HFFc6 (cell line): ENCODE measurements around the gene MYCT1. TPM values are rescaled to one million over a fixed set of nuclear protein-coding genes. Genes with fewer than 3 reads are reported as not detected.
"Not testable (repeated sequence)": the region's sequence is repeated elsewhere in the genome, so short reads cannot be mapped to it uniquely, and the experiment has no call there.

Experiments used
- DNase-seq: peaks from one replicate; pipeline ENCODE4 v3.0.0-alpha.2; 2018
- H3K27ac Mint-ChIP-seq: 2 replicates; pipeline ENCODE4 v1.8.0; 2020; ENCODE audit warnings: mild to moderate bottlenecking, mixed read lengths
- H3K27me3 Mint-ChIP-seq: 2 replicates; pipeline ENCODE4 v1.8.0; 2021; ENCODE audit warnings: mild to moderate bottlenecking, moderate library complexity, mixed read lengths; ENCODE audit not compliant: insufficient read depth
- H3K36me3 Mint-ChIP-seq: 2 replicates; pipeline ENCODE4 v1.8.0; 2021; ENCODE audit warnings: low read depth, mixed read lengths
- H3K4me1 Mint-ChIP-seq: 2 replicates; pipeline ENCODE4 v1.8.0; 2020; ENCODE audit warnings: low read depth, mixed read lengths
- H3K4me3 Mint-ChIP-seq: 2 replicates; pipeline ENCODE4 v1.8.0; 2020; ENCODE audit warnings: mild to moderate bottlenecking, moderate library complexity, mixed read lengths
- H3K9me3 Mint-ChIP-seq: 2 replicates; pipeline ENCODE4 v1.8.0; 2020; ENCODE audit warnings: mild to moderate bottlenecking, mixed read lengths
- CTCF ChIP-seq: fragments of 200-600 bp; sonication (generic); IDR thresholded peaks from 2 replicates; pipeline ENCODE4 v1.5.0; 2021; ENCODE audit warnings: antibody characterized with exemption, mild to moderate bottlenecking
- total RNA-seq, 6 experiments: library from RNA; stranded (reverse); fragmentation: NEBNext Ultra II Directional; extraction: Animal tissue kit (Norgen Biotek cat#: 25700); gene quantifications; 2 replicates in 1 of 6; 3 replicates in 5 of 6; pipeline ENCODE4 v1.2.3, GENCODE V29; 2021

The MYCT1 gene
- total RNA-seq, 6 experiments from 2014 or later: 0.71 to 2.0 (median 1.7) TPM

- Mint-ChIP-seq H3K27me3 (no peaks in the 10 kb centered on the region), H3K9me3 (no peaks in the 10 kb centered on the region), H3K4me1 (peaks cover 87% of the 10 kb centered on the region), H3K36me3 (no peaks in the 10 kb centered on the region), H3K4me3 (peak overlapping the region; percentile 60), H3K27ac (peak overlapping the region; percentile 34)
- TF ChIP-seq CTCF: no peak; the same call in 1 of the 2 replicates
- no peak for DNase-seq
Measured at GRCh38 chr6:152701081-152701862, 3.6 kb downstream of the MYCT1 start.

GRCh38 chr6:152701863-152702401 is 4.2 kb downstream of the MYCT1 start:
- no peaks in the 10 kb centered on the region for H3K9me3 Mint-ChIP-seq
- H3K4me1 Mint-ChIP-seq: peaks cover 81% of the 10 kb centered on the region
- DNase-seq: no peak
- peak overlapping the region; percentile 60 for H3K4me3 Mint-ChIP-seq
- no peak for TF ChIP-seq CTCF
- H3K36me3 Mint-ChIP-seq: no peaks in the 10 kb centered on the region
- H3K27ac Mint-ChIP-seq: peak overlapping the region; percentile 34
- H3K27me3 Mint-ChIP-seq: no peaks in the 10 kb centered on the region

GRCh38 chr6:152703750-152704149 is 6.1 kb downstream of the MYCT1 start:
- H3K27me3 Mint-ChIP-seq, H3K36me3 Mint-ChIP-seq, H3K9me3 Mint-ChIP-seq, H3K4me3 Mint-ChIP-seq, H3K27ac Mint-ChIP-seq, DNase-seq: not testable (repeated sequence)
- H3K4me1 Mint-ChIP-seq: peaks cover 65% of the 10 kb centered on the region

- no peak for TF ChIP-seq CTCF
- Mint-ChIP-seq H3K9me3 (no peaks in the 10 kb centered on the region), H3K4me1 (peaks cover 51% of the 10 kb centered on the region), H3K4me3 (no peak overlapping the region; the same call in 1 of the 2 replicates), H3K27ac (no peak overlapping the region), H3K36me3 (no peaks in the 10 kb centered on the region), H3K27me3 (no peaks in the 10 kb centered on the region)
- no peak for DNase-seq
Measured at GRCh38 chr6:152705327-152705726, 7.6 kb downstream of the MYCT1 start.

GRCh38 chr6:152716322-152716721 is 18.6 kb downstream of the MYCT1 start:
- no peak overlapping the region for H3K4me3 Mint-ChIP-seq

More at GRCh38 chr6:152716322-152716721, 18.6 kb downstream of the MYCT1 start:
- H3K9me3 Mint-ChIP-seq: peaks cover 11% of the 10 kb centered on the region
- peaks cover 31% of the 10 kb centered on the region for H3K4me1 Mint-ChIP-seq
- no peak overlapping the region for H3K27ac Mint-ChIP-seq
- no peaks in the 10 kb centered on the region; the same call in 1 of the 2 replicates for H3K27me3 Mint-ChIP-seq
- H3K36me3 Mint-ChIP-seq: peaks cover 12% of the 10 kb centered on the region
- peak; percentile 70 for TF ChIP-seq CTCF
- no peak for DNase-seq
